M059J (cell line): Measurements from ENCODE around the gene SMTN. TPM values are rescaled to one million over a fixed set of nuclear protein-coding genes. Genes with fewer than 3 reads are reported as not detected.

Experiments
- DNase-seq: peaks from one replicate; pipeline ENCODE4 v3.0.0-alpha.2; 2012; ENCODE audit warnings: low read depth
- total RNA-seq: library from RNA; depleted of rRNA; stranded (reverse); fragments of >200 nt; shearing (Covaris generic); gene quantifications from 2 replicates; pipeline ENCODE4 v1.2.3, GENCODE V29; 2014; rRNA removed

SMTN gene
- total RNA-seq, 1 experiment from 2014 or later, result 53.2 TPM

DNA sequence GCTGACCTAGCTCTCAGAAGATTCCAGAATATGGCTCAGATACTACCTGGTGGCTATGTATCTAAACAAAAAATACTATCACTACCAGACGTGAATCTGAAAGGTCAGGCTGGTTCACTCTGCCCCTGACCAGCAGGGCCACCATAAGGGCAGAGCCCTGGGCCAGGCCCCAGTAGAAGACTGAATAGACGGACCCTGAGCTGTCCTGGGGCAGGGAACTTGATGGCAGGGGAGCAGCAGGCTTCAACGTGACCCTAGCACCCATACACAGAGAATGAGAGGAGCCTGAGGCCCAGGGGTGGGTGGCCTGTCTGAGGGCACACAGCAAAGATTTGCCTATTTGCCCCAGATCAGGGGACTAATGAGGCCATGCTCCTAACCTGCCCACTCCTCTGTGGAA, 72.2 kb downstream of the SMTN start:
- no peak for DNase-seq

Other genes with a start within 250 kb of the SMTN start
- 7.8 and 21.6 TPM in 2 replicates for gene MORC2, start 112.5 kb upstream of the SMTN start, total RNA-seq
- gene TUG1, start 112.1 kb upstream of the SMTN start, total RNA-seq, result 53.6 and 66.4 TPM in 2 replicates
- gene SELENOM, start 26.2 kb downstream of the SMTN start, total RNA-seq, result 6.0 and 8.8 TPM in 2 replicates
- 0.49 TPM in 1 of 2 replicates, not detected in the other for gene INPP5J, start 41.6 kb downstream of the SMTN start, total RNA-seq
- not detected in 2 replicates for gene PLA2G3, start 59.2 kb downstream of the SMTN start, total RNA-seq
- 19.8 and 21.8 TPM in 2 replicates for gene RNF185, start 78.9 kb downstream of the SMTN start, total RNA-seq
- 5.5 and 6.8 TPM in 2 replicates for gene LIMK2, start 131.0 kb downstream of the SMTN start, total RNA-seq
- 1.0 and 1.9 TPM in 2 replicates for gene PIK3IP1, start 211.2 kb downstream of the SMTN start, total RNA-seq